ENCODE measurements around the gene VCAM1. TPM values are rescaled to one million over a fixed set of nuclear protein-coding genes. Genes with fewer than 3 reads are reported as not detected.
"Not testable (repeated sequence)": the region's sequence is repeated elsewhere in the genome, so short reads cannot be mapped to it uniquely, and the experiment has no call there.

VCAM1 gene
- total RNA-seq, 1 donor from 2014 or later: 0.98 TPM

DNA sequence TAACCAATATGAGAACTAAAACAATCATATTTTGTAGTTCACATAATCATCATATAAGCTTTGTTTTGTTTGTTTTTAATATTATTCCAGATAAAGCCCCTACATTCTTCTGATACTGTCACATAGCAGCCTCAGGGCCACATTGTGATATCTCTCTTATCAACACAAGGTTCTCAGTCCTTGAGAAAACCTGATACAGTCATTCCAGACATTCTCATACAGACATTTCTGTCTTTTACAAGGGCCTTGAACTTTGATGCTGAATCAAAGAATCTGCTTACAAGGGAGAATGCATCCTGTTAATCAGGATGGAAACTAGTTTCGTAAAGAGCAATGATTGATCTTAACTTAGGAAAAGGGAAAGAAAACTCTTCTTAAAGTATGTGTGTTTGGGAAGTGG lies 12.7 kb upstream of the VCAM1 start:
- no peak for DNase-seq
- TF ChIP-seq, protein P1, sequence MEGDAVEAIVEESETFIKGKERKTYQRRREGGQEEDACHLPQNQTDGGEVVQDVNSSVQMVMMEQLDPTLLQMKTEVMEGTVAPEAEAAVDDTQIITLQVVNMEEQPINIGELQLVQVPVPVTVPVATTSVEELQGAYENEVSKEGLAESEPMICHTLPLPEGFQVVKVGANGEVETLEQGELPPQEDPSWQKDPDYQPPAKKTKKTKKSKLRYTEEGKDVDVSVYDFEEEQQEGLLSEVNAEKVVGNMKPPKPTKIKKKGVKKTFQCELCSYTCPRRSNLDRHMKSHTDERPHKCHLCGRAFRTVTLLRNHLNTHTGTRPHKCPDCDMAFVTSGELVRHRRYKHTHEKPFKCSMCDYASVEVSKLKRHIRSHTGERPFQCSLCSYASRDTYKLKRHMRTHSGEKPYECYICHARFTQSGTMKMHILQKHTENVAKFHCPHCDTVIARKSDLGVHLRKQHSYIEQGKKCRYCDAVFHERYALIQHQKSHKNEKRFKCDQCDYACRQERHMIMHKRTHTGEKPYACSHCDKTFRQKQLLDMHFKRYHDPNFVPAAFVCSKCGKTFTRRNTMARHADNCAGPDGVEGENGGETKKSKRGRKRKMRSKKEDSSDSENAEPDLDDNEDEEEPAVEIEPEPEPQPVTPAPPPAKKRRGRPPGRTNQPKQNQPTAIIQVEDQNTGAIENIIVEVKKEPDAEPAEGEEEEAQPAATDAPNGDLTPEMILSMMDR (IDR thresholded peaks at IDR 0.05; ENCODE audit: partially characterized antibody, unreplicated experiment): no peak
- no peaks in the 10 kb centered on the region for H3K27me3 Mint-ChIP-seq (ENCODE audit: unreplicated experiment)
- no peaks in the 10 kb centered on the region for H3K36me3 Mint-ChIP-seq (ENCODE audit: unreplicated experiment)
- no peak overlapping the region for H3K27ac Mint-ChIP-seq (ENCODE audit: unreplicated experiment)
- H3K4me3 Mint-ChIP-seq (ENCODE audit: unreplicated experiment): no peak overlapping the region
- no peaks in the 10 kb centered on the region for H3K4me1 Mint-ChIP-seq (ENCODE audit: low read depth, unreplicated experiment)
- peaks cover 1% of the 10 kb centered on the region for H3K9me3 Mint-ChIP-seq (ENCODE audit: unreplicated experiment)

DNA sequence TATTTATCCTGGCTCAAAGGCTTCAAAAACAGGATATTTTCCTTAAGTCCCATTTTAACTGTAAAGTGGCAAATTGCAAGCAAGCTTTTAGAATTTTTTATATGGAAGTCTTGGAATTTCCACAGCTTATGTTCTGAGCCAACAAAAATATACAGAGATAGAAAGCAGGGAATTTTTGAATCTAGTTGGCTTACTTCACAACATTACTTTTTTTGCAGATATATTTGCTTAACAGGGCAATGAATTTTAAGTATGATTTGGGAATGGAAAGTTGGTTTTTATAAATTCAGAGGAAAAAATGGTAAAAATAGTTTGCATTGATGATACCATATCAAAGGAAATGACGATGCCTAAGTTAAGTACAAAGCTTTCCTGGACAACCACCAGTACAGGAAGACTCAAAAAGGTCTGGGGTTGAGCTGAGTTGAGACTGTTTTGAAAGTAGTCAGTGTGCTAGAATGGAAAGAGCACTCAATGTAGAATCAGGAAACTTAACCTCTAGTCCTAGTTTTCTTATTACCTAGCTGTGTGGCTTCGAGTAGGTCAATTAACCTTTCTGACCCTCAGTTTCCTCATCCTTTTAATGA lies 11.0 kb upstream of the VCAM1 start:
- DNase-seq: no peak
- no peak overlapping the region for H3K27ac Mint-ChIP-seq (ENCODE audit: unreplicated experiment)
- no peak overlapping the region for H3K4me3 Mint-ChIP-seq (ENCODE audit: unreplicated experiment)
- TF ChIP-seq, protein P1 (IDR thresholded peaks at IDR 0.05; ENCODE audit: partially characterized antibody, unreplicated experiment): no peak
- H3K36me3 Mint-ChIP-seq (ENCODE audit: unreplicated experiment): no peaks in the 10 kb centered on the region
- no peaks in the 10 kb centered on the region for H3K4me1 Mint-ChIP-seq (ENCODE audit: low read depth, unreplicated experiment)
- H3K27me3 Mint-ChIP-seq (ENCODE audit: unreplicated experiment): no peaks in the 10 kb centered on the region
- peaks cover 1% of the 10 kb centered on the region for H3K9me3 Mint-ChIP-seq (ENCODE audit: unreplicated experiment)

DNA sequence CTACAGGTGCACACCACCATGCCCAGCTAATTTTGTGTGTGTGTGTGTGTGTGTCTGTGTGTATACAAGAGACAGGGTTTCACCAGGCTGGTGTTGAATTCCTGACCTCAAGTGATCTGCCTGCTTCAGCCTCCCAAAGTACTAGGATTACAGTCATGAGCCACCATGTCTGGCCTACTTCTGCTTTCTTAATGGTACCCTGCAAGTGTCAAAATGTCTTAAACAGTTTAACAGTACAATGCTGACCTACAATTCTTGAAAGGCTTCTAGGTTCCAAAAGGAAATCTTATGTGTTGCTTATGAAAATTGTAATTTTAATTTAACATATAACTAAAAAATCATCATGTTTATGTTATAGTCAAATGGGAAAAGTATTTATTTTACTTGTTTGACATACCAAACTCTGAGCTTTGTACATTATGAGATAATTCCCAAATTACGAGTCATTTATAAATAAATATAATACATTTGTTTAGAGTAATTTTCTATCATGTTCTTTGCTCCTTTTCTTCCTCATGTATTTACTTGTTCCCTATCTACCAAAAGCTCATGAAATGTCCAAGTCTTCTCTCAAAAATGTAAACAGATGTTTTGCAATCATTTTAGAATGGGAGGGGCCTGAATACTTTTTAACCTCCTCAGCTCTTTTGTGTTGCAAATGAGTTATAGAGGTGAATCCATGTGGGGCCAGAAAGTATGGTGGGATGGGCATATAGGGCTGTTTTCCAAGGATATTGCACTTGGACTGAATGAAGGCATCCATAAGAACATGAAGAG lies 8.4 kb upstream of the VCAM1 start:
- TF ChIP-seq, protein P1 (IDR thresholded peaks at IDR 0.05; ENCODE audit: partially characterized antibody, unreplicated experiment): no peak
- no peak for DNase-seq
- H3K27me3 Mint-ChIP-seq (ENCODE audit: unreplicated experiment): no peaks in the 10 kb centered on the region
- no peaks in the 10 kb centered on the region for H3K4me1 Mint-ChIP-seq (ENCODE audit: low read depth, unreplicated experiment)
- no peaks in the 10 kb centered on the region for H3K36me3 Mint-ChIP-seq (ENCODE audit: unreplicated experiment)
- no peak overlapping the region for H3K27ac Mint-ChIP-seq (ENCODE audit: unreplicated experiment)
- peaks cover 1% of the 10 kb centered on the region for H3K9me3 Mint-ChIP-seq (ENCODE audit: unreplicated experiment)
- H3K4me3 Mint-ChIP-seq (ENCODE audit: unreplicated experiment): no peak overlapping the region

DNA sequence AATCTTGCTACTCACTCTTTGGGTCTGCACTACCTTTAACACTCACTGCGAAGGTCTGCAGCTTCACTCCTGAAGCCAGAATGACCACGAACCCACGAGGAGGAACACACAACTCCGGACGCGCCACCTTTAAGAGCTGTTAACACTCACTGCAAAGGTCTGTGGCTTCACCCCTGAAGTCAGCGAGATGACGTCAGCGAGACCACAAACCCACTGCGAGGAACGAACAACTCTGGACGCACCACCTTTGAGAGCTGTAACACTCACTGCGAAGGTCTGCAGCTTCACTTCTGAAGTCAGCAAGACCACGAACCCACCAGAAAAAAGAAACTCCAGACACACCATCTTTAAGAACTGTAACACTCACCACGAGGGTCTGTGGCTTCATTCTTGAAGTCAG lies 6.5 kb upstream of the VCAM1 start:
- not testable (repeated sequence) for DNase-seq; H3K9me3 Mint-ChIP-seq (ENCODE audit: unreplicated experiment); H3K4me3 Mint-ChIP-seq (ENCODE audit: unreplicated experiment); H3K4me1 Mint-ChIP-seq (ENCODE audit: low read depth, unreplicated experiment); H3K27me3 Mint-ChIP-seq (ENCODE audit: unreplicated experiment); H3K27ac Mint-ChIP-seq (ENCODE audit: unreplicated experiment); H3K36me3 Mint-ChIP-seq (ENCODE audit: unreplicated experiment)

DNA sequence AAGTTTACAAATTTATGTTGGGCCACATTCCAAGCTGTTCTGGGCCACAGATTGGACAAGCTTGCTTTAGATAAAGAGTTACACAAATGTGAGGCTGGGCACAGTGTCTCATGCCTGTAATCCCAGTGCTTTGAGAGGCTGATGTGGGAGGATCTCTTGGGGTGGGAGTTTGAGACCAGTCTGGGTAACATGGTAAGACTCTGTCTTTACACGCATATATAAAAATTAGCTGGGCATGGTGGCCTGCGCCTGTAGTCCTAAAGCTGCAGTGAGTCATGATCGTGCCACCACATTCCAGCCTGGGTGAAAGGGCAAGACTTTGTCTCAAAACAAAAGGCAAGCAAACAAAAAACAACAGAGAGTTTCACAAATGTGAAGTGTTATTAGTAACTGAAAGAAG lies 5.9 kb upstream of the VCAM1 start:
- Mint-ChIP-seq H3K4me1 (ENCODE audit: low read depth, unreplicated experiment) (no peaks in the 10 kb centered on the region), H3K27ac (ENCODE audit: unreplicated experiment) (no peak overlapping the region), H3K36me3 (ENCODE audit: unreplicated experiment) (no peaks in the 10 kb centered on the region), H3K27me3 (ENCODE audit: unreplicated experiment) (no peaks in the 10 kb centered on the region), H3K9me3 (ENCODE audit: unreplicated experiment) (peaks cover 1% of the 10 kb centered on the region), H3K4me3 (ENCODE audit: unreplicated experiment) (no peak overlapping the region)
- DNase-seq: no peak
- TF ChIP-seq, protein P1 (IDR thresholded peaks at IDR 0.05; ENCODE audit: partially characterized antibody, unreplicated experiment): no peak
